Measurements from ENCODE around the gene MAZ. TPM values are rescaled to one million over a fixed set of nuclear protein-coding genes. Genes with fewer than 3 reads are reported as not detected.

MAZ gene
- total and polyA plus RNA-seq, 4 donors, result 16.0 to 272 (median 45.1) TPM

DNA sequence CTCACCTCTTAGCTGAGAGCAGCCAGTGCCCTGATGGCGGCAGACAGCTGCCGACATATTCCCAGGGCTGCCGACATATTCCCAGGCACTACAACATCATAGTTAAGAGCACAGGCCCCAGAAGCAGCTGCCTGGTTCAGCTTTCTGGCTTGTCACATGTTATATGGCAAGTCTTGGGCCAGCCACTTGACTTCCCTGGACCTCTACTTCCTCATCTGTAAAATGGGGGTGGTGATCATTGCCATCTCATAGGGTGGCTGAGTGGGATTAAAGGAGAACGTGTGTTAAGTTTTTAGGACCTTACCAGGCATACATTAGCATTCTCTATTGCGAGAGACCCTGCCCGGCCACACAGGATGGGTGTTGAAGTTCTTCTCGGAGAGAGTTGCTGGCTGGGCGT lies 37.6 kb downstream of the MAZ start (continued):
- TF ChIP-seq, protein P1, sequence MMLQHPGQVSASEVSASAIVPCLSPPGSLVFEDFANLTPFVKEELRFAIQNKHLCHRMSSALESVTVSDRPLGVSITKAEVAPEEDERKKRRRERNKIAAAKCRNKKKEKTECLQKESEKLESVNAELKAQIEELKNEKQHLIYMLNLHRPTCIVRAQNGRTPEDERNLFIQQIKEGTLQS (IDR thresholded peaks at IDR 0.05), result no peak

DNA sequence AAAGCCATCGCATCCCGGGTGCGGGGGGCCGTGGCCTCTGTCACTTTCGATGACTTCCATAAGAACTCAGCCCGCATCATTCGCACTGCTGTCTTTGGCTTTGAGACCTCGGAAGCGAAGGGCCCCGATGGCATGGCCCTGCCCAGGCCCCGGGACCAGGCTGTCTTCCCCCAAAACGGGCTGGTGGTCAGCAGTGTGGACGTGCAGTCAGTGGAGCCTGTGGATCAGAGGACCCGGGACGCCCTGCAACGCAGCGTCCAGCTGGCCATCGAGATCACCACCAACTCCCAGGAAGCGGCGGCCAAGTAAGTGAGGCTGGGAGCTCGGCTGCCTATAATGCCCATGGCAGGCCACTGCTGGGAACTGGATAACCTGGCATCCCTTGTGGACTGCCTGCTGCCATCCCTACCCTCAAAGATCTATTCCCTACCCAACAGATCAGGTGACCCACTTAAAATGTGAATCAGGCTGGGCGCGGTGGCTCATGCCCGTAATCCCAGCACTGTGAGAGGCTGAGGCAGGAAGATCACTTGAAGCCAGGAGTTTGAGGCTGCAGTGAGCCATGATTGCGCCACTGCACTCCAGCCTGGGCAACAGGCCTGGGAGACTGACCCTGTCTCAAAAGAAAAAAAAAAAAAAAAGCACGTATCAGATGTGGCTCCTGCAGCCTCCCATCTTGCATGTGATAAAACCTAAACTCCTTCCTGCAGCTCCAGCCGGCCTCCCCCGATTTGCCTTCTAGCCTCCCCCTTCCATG lies 38.4 kb downstream of the MAZ start:
- Histone ChIP-seq H3K27me3 (ENCODE audit: control insufficient read depth in 4 of 4, insufficient read depth in 4 of 4, low read length in 3 of 4) (no peaks in the 10 kb centered on the region), H3K36me3 (ENCODE audit: control insufficient read depth in 4 of 4, insufficient read depth in 3 of 4, low read depth in 1 of 4, low read length in 3 of 4) (peaks cover 21 to 63% (median 28%) of the 10 kb centered on the region in 4 donors), H3K9me3 (ENCODE audit: control insufficient read depth in 4 of 4, low read length in 3 of 4) (no peaks in the 10 kb centered on the region), H3K4me1 (ENCODE audit: control insufficient read depth in 4 of 4, insufficient read depth in 4 of 4, low read length in 3 of 4) (no peaks in the 10 kb centered on the region), H3K27ac (ENCODE audit: low read depth in 1 of 2, low read length in 2 of 2) (no peak overlapping the region), H3K9ac (ENCODE audit: low read depth in 1 of 2, low read length in 2 of 2) (no peak overlapping the region), H3K4me3 (ENCODE audit: low read depth in 1 of 3, low read length in 3 of 3) (no peak overlapping the region)
- TF ChIP-seq JUND (IDR thresholded peaks at IDR 0.05), result no peak
- no peak for TF ChIP-seq TAF1 (conservative IDR thresholded peaks at IDR 0.05)
- TF ChIP-seq, protein P2, sequence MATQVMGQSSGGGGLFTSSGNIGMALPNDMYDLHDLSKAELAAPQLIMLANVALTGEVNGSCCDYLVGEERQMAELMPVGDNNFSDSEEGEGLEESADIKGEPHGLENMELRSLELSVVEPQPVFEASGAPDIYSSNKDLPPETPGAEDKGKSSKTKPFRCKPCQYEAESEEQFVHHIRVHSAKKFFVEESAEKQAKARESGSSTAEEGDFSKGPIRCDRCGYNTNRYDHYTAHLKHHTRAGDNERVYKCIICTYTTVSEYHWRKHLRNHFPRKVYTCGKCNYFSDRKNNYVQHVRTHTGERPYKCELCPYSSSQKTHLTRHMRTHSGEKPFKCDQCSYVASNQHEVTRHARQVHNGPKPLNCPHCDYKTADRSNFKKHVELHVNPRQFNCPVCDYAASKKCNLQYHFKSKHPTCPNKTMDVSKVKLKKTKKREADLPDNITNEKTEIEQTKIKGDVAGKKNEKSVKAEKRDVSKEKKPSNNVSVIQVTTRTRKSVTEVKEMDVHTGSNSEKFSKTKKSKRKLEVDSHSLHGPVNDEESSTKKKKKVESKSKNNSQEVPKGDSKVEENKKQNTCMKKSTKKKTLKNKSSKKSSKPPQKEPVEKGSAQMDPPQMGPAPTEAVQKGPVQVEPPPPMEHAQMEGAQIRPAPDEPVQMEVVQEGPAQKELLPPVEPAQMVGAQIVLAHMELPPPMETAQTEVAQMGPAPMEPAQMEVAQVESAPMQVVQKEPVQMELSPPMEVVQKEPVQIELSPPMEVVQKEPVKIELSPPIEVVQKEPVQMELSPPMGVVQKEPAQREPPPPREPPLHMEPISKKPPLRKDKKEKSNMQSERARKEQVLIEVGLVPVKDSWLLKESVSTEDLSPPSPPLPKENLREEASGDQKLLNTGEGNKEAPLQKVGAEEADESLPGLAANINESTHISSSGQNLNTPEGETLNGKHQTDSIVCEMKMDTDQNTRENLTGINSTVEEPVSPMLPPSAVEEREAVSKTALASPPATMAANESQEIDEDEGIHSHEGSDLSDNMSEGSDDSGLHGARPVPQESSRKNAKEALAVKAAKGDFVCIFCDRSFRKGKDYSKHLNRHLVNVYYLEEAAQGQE (IDR thresholded peaks at IDR 0.05), result no peak
- TF ChIP-seq FOXA1 (IDR thresholded peaks at IDR 0.05), result no peak
- TF ChIP-seq, protein P3, sequence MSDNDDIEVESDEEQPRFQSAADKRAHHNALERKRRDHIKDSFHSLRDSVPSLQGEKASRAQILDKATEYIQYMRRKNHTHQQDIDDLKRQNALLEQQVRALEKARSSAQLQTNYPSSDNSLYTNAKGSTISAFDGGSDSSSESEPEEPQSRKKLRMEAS (IDR thresholded peaks at IDR 0.05), result no peak
- TF ChIP-seq NR2F2 (IDR thresholded peaks at IDR 0.05), result no peak
- TF ChIP-seq YY1 (IDR thresholded peaks at IDR 0.05), result no peak
- no peak for TF ChIP-seq HNF4G (IDR thresholded peaks at IDR 0.05)
- TF ChIP-seq, protein P4, sequence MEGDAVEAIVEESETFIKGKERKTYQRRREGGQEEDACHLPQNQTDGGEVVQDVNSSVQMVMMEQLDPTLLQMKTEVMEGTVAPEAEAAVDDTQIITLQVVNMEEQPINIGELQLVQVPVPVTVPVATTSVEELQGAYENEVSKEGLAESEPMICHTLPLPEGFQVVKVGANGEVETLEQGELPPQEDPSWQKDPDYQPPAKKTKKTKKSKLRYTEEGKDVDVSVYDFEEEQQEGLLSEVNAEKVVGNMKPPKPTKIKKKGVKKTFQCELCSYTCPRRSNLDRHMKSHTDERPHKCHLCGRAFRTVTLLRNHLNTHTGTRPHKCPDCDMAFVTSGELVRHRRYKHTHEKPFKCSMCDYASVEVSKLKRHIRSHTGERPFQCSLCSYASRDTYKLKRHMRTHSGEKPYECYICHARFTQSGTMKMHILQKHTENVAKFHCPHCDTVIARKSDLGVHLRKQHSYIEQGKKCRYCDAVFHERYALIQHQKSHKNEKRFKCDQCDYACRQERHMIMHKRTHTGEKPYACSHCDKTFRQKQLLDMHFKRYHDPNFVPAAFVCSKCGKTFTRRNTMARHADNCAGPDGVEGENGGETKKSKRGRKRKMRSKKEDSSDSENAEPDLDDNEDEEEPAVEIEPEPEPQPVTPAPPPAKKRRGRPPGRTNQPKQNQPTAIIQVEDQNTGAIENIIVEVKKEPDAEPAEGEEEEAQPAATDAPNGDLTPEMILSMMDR (IDR thresholded peaks at IDR 0.05; ENCODE audit: low read depth, low read length, missing input control), result no peak
- TF ChIP-seq FOXA2 (IDR thresholded peaks at IDR 0.05), result no peak
- no peak for TF ChIP-seq HNF4A (conservative IDR thresholded peaks at IDR 0.05)
- TF ChIP-seq GABPA (IDR thresholded peaks at IDR 0.05 in 1 of 2, conservative IDR thresholded peaks at IDR 0.05 in 1 of 2), result no peak
- TF ChIP-seq, protein P1 (IDR thresholded peaks at IDR 0.05), result no peak
- TF ChIP-seq, protein P5, sequence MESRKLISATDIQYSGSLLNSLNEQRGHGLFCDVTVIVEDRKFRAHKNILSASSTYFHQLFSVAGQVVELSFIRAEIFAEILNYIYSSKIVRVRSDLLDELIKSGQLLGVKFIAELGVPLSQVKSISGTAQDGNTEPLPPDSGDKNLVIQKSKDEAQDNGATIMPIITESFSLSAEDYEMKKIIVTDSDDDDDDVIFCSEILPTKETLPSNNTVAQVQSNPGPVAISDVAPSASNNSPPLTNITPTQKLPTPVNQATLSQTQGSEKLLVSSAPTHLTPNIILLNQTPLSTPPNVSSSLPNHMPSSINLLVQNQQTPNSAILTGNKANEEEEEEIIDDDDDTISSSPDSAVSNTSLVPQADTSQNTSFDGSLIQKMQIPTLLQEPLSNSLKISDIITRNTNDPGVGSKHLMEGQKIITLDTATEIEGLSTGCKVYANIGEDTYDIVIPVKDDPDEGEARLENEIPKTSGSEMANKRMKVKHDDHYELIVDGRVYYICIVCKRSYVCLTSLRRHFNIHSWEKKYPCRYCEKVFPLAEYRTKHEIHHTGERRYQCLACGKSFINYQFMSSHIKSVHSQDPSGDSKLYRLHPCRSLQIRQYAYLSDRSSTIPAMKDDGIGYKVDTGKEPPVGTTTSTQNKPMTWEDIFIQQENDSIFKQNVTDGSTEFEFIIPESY (IDR thresholded peaks at IDR 0.05), result no peak
- TF ChIP-seq RAD21 (IDR thresholded peaks at IDR 0.05), result no peak
- no peak for TF ChIP-seq EGR1 (IDR thresholded peaks at IDR 0.05; ENCODE audit: low read depth in 2 of 2)
- no peak for TF ChIP-seq SP1 (IDR thresholded peaks at IDR 0.05)
- TF ChIP-seq RXRA (IDR thresholded peaks at IDR 0.05), result no peak
- no peak for DNase-seq (ENCODE audit: low spot score)
- WGBS, result 94% methylated on average over 28 of the region's 28 CpGs
